Measurements from ENCODE around the gene MEF2A. TPM values are rescaled to one million over a fixed set of nuclear protein-coding genes. Genes with fewer than 3 reads are reported as not detected.

The MEF2A gene
- total and polyA plus RNA-seq, 8 donors: 9.2 to 24.4 (median 15.9) TPM

GRCh38 chr15:99554880-99555488 lies 10.8 kb upstream of the MEF2A start:
- ATAC-seq: no peak
- Histone ChIP-seq H3K27me3 (no peaks in the 10 kb centered on the region), H3K9me3 (no peaks in the 10 kb centered on the region), H3K27ac (no peak overlapping the region), H3K4me1 (no peaks in the 10 kb centered on the region), H3K4me3 (no peak overlapping the region), H3K36me3 (no peaks in the 10 kb centered on the region)
- TF ChIP-seq CTCF (IDR thresholded peaks at IDR 0.05): no peak
- 62 to 89% methylated on average over 5 of the region's 5 CpGs for WGBS, 2 donors
- intact Hi-C loops (cut with DNase I): no loop called here
- FAIRE-seq: no peak
- no peak for DNase-seq

GRCh38 chr15:99556011-99556410 lies 9.8 kb upstream of the MEF2A start:
- intact Hi-C loops (cut with DNase I): no loop called here
- Histone ChIP-seq H3K9me3 (no peaks in the 10 kb centered on the region), H3K4me1 (no peaks in the 10 kb centered on the region), H3K36me3 (no peaks in the 10 kb centered on the region), H3K4me3 (no peak overlapping the region), H3K27me3 (no peaks in the 10 kb centered on the region), H3K27ac (no peak overlapping the region)
- no peak for ATAC-seq
- 68 to 91% methylated on average over 5 of the region's 5 CpGs for WGBS, 2 donors
- no peak for TF ChIP-seq CTCF (IDR thresholded peaks at IDR 0.05)
- no peak for FAIRE-seq
- no peak for DNase-seq

GRCh38 chr15:99556578-99556977 lies 9.2 kb upstream of the MEF2A start:
- intact Hi-C loops (cut with DNase I): no loop called here
- ATAC-seq: no peak
- H3K9me3 ChIP-seq: no peaks in the 10 kb centered on the region
- no peaks in the 10 kb centered on the region for H3K4me1 ChIP-seq
- no peaks in the 10 kb centered on the region for H3K36me3 ChIP-seq
- DNase-seq: no peak
- no peak overlapping the region for H3K4me3 ChIP-seq
- no peak overlapping the region for H3K27ac ChIP-seq
- TF ChIP-seq CTCF (IDR thresholded peaks at IDR 0.05): no peak
- FAIRE-seq: no peak
- H3K27me3 ChIP-seq: no peaks in the 10 kb centered on the region
- WGBS, 2 donors: 90 to 97% methylated on average over 4 of the region's 4 CpGs

- intact Hi-C loops (cut with DNase I): no loop called here
- Histone ChIP-seq H3K9me3 (no peaks in the 10 kb centered on the region), H3K4me3 (no peak overlapping the region), H3K27me3 (no peaks in the 10 kb centered on the region), H3K27ac (no peak overlapping the region), H3K4me1 (no peaks in the 10 kb centered on the region), H3K36me3 (no peaks in the 10 kb centered on the region)
- DNase-seq (no peak), FAIRE-seq (no peak), ATAC-seq (no peak)
- 78 to 92% methylated on average over 3 of the region's 3 CpGs for WGBS, 2 donors
- no peak for TF ChIP-seq CTCF (IDR thresholded peaks at IDR 0.05)
Measured at GRCh38 chr15:99558084-99558483, 7.7 kb upstream of the MEF2A start.

GRCh38 chr15:99558571-99558970 lies 7.2 kb upstream of the MEF2A start:
- intact Hi-C loops (cut with DNase I): no loop called here
- Histone ChIP-seq H3K27ac (no peak overlapping the region), H3K4me1 (no peaks in the 10 kb centered on the region), H3K36me3 (no peaks in the 10 kb centered on the region), H3K9me3 (no peaks in the 10 kb centered on the region), H3K4me3 (no peak overlapping the region), H3K27me3 (no peaks in the 10 kb centered on the region)
- 66 to 74% methylated on average over 3 of the region's 3 CpGs for WGBS, 2 donors
- ATAC-seq: no peak
- no peak for TF ChIP-seq CTCF (IDR thresholded peaks at IDR 0.05)
- FAIRE-seq: no peak
- no peak for DNase-seq
